Caco-2 (cell line): ENCODE measurements around the gene REEP1. TPM values are rescaled to one million over a fixed set of nuclear protein-coding genes. Genes with fewer than 3 reads are reported as not detected.

Experiments
- BruUV-seq: library from RNA; stranded (reverse); fragments of 400-500 nt; replicated peaks from 2 replicates; lab custom pipeline; 2021; lab: Mats Ljungman, UMichigan
- CTCF ChIA-PET: fragments of 300-600 bp; sonication (Branson Sonifier 250); formaldehyde crosslinking; loops from one replicate; lab custom pipeline; 2022; ENCODE audit warnings: antibody characterized with exemption; lab: Charles Lee
- POLR2A ChIA-PET: fragments of 300-600 bp; sonication (Branson Sonifier 250); formaldehyde crosslinking; loops from one replicate; lab custom pipeline; 2022; ENCODE audit warnings: antibody characterized with exemption; lab: Charles Lee
- DNase-seq, 2 experiments: peaks; one replicate each; pipeline versions ENCODE4 v3.0.0 to v3.0.0-alpha.2; 2020 to 2022
- H3K27me3 ChIP-seq: replicated peaks from 2 replicates; pipeline ENCODE4 v1.6.0; 2011; ENCODE audit warnings: low read length; ENCODE audit not compliant: control insufficient read depth, insufficient read depth
- H3K36me3 ChIP-seq: 2 replicates; pipeline ENCODE4 v1.5.1; 2011; ENCODE audit warnings: low read length; ENCODE audit not compliant: control insufficient read depth, insufficient read depth
- H3K4me1 ChIP-seq: fragments of 250-450 bp; sonication (Bioruptor Pico); 2 replicates; pipeline ENCODE4 v1.5.1; 2020; ENCODE audit warnings: mild to moderate bottlenecking
- H3K4me3 ChIP-seq: 2 replicates; pipeline ENCODE4 v1.5.1; 2011; ENCODE audit warnings: low read depth, mild to moderate bottlenecking, control low read depth, low read length
- H3K9me3 ChIP-seq: fragments of 250-450 bp; sonication (Bioruptor Pico); 2 replicates; pipeline ENCODE4 v1.5.1; 2020; ENCODE audit warnings: mild to moderate bottlenecking, moderate library complexity
- H3K27ac Mint-ChIP-seq: one replicate; pipeline ENCODE4 v1.8.0; 2022; ENCODE audit warnings: mixed read lengths; ENCODE audit not compliant: unreplicated experiment
- H3K27me3 Mint-ChIP-seq: one replicate; pipeline ENCODE4 v1.8.0; 2022; ENCODE audit warnings: mixed read lengths; ENCODE audit not compliant: insufficient read depth, unreplicated experiment
- H3K36me3 Mint-ChIP-seq: one replicate; pipeline ENCODE4 v1.8.0; 2022; ENCODE audit warnings: mild to moderate bottlenecking, mixed read lengths; ENCODE audit not compliant: insufficient read depth, unreplicated experiment
- H3K4me1 Mint-ChIP-seq: one replicate; pipeline ENCODE4 v1.8.0; 2022; ENCODE audit warnings: low read depth, mixed read lengths; ENCODE audit not compliant: unreplicated experiment
- H3K4me3 Mint-ChIP-seq: one replicate; pipeline ENCODE4 v1.8.0; 2022; ENCODE audit warnings: mild to moderate bottlenecking, moderate library complexity, mixed read lengths; ENCODE audit not compliant: unreplicated experiment
- H3K9me3 Mint-ChIP-seq: one replicate; pipeline ENCODE4 v1.8.0; 2022; ENCODE audit warnings: mixed read lengths; ENCODE audit not compliant: unreplicated experiment
- intact Hi-C: fragments of 100-400 bp; cut with micrococcal nuclease; formaldehyde crosslinking; loops from one replicate; pipeline ENCODE4 v1.10.0; 2022; ENCODE audit not compliant: unreplicated experiment
- total RNA-seq: library from RNA; stranded (reverse); gene quantifications from 2 replicates; pipeline ENCODE4 v1.2.3, GENCODE V29; 2022
- TF ChIP-seq, protein P1 (sequence below), 2 experiments: fragments of 200-600 bp in 1 of 2; IDR thresholded peaks; 1 replicate in 1 of 2; 2 replicates in 1 of 2; pipeline versions ENCODE4 v1.5.1 to v1.8.0; 2011 to 2022; ENCODE audit warnings: antibody characterized with exemption in 1 of 2, control low read depth in 1 of 2, inconsistent platforms in 1 of 2, low read depth in 1 of 2, low read length in 1 of 2, mild to moderate bottlenecking in 1 of 2, moderate library complexity in 1 of 2; ENCODE audit not compliant: insufficient read depth in 1 of 2, severe bottlenecking in 1 of 2, unreplicated experiment in 1 of 2

REEP1 gene
- total RNA-seq, 1 experiment from 2014 or later = 16.6 TPM

DNA sequence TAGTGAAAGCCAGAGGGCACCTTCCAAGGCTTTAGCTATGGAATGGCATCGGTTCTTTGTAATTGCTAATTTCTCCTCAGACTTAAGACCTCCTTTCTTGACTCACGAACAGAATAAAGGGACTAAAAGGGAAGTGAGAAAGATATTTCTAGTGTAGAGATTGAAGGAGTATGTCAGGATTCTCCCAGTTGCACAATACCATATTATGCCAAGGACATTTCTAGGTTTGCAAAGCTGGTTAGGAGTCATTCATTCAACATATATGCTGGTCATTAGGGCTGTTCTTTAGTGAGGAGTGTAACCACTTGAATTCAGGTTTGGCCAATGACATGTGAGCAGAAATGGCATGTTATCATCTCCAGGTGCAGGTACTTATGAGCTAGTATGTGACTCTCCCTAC lies 7.4 kb downstream of the REEP1 start:
- H3K4me1 Mint-ChIP-seq = peaks cover 17% of the 10 kb centered on the region
- no peaks in the 10 kb centered on the region for H3K27me3 Mint-ChIP-seq
- Histone ChIP-seq H3K4me3 (no peak overlapping the region), H3K27me3 (no peaks in the 10 kb centered on the region), H3K4me1 (peaks cover 11% of the 10 kb centered on the region), H3K36me3 (no peaks in the 10 kb centered on the region), H3K9me3 (no peaks in the 10 kb centered on the region)
- H3K36me3 Mint-ChIP-seq = no peaks in the 10 kb centered on the region
- DNase-seq = no peak
- H3K9me3 Mint-ChIP-seq = no peaks in the 10 kb centered on the region
- TF ChIP-seq, protein P1, sequence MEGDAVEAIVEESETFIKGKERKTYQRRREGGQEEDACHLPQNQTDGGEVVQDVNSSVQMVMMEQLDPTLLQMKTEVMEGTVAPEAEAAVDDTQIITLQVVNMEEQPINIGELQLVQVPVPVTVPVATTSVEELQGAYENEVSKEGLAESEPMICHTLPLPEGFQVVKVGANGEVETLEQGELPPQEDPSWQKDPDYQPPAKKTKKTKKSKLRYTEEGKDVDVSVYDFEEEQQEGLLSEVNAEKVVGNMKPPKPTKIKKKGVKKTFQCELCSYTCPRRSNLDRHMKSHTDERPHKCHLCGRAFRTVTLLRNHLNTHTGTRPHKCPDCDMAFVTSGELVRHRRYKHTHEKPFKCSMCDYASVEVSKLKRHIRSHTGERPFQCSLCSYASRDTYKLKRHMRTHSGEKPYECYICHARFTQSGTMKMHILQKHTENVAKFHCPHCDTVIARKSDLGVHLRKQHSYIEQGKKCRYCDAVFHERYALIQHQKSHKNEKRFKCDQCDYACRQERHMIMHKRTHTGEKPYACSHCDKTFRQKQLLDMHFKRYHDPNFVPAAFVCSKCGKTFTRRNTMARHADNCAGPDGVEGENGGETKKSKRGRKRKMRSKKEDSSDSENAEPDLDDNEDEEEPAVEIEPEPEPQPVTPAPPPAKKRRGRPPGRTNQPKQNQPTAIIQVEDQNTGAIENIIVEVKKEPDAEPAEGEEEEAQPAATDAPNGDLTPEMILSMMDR (IDR thresholded peaks at IDR 0.05; ENCODE audit: insufficient read depth in 1 of 2, low read depth in 1 of 2, low read length in 1 of 2, severe bottlenecking in 1 of 2, unreplicated experiment in 1 of 2) = no peak
- ChIA-PET POLR2A (no interaction called here), CTCF (no interaction called here)
- intact Hi-C loops = no loop called here
- no peak overlapping the region for H3K27ac Mint-ChIP-seq
- no peak overlapping the region for H3K4me3 Mint-ChIP-seq
- no TSS peak for BruUV-seq

DNA sequence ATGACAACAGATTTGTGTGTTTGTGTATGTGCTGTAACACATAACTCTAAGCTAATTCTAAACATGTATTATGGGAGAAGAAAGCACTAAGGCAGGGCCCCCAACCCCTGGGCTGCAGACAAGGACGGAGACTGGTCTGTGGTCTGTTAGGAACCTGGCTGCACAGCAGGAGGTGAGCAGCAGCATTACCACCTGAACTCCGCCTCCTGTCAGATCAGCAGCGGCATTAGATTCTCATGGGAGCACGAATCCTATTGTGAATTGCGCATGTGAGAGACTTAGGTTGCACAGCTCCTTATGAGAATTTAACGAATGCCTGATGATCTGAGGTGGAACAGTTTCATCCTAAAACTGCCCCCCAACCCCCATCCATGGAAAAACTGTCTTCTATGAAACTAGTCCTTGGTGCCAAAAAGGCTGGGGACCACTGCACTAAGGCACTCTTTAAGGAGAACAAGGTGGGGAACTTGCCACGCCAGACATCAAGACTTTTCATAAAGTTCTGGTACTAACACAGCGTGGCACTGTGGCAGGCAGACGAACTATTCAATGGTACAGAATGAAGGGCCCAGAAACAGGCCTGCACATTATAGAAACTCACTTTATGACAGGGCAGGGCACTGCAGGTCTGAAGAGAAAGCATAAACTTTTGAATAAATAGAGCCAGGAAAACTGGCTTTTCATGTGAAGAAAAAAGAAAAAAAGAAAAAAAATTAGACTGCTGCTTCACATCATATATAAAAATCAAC lies 14.0 kb downstream of the REEP1 start:
- no TSS peak for BruUV-seq
- no peaks in the 10 kb centered on the region for H3K9me3 Mint-ChIP-seq
- TF ChIP-seq, protein P1 (IDR thresholded peaks at IDR 0.05; ENCODE audit: insufficient read depth in 1 of 2, low read depth in 1 of 2, low read length in 1 of 2, severe bottlenecking in 1 of 2, unreplicated experiment in 1 of 2) = no peak
- ChIA-PET POLR2A (no interaction called here), CTCF (interaction anchor here (0.6 kb wide), 1 partner anchor 229 kb away, joined by 7 read pairs; no protein-coding TSS in a partner anchor)
- peaks cover 27% of the 10 kb centered on the region for H3K4me1 ChIP-seq
- H3K27me3 Mint-ChIP-seq = no peaks in the 10 kb centered on the region
- H3K36me3 Mint-ChIP-seq = no peaks in the 10 kb centered on the region
- no peaks in the 10 kb centered on the region for H3K27me3 ChIP-seq
- peaks cover 35% of the 10 kb centered on the region for H3K4me1 Mint-ChIP-seq
- no peaks in the 10 kb centered on the region for H3K9me3 ChIP-seq
- intact Hi-C loops = no loop called here
- H3K36me3 ChIP-seq = no peaks in the 10 kb centered on the region
- no peak overlapping the region for H3K4me3 ChIP-seq
- no peak overlapping the region for H3K4me3 Mint-ChIP-seq
- no peak for DNase-seq
- no peak overlapping the region for H3K27ac Mint-ChIP-seq

DNA sequence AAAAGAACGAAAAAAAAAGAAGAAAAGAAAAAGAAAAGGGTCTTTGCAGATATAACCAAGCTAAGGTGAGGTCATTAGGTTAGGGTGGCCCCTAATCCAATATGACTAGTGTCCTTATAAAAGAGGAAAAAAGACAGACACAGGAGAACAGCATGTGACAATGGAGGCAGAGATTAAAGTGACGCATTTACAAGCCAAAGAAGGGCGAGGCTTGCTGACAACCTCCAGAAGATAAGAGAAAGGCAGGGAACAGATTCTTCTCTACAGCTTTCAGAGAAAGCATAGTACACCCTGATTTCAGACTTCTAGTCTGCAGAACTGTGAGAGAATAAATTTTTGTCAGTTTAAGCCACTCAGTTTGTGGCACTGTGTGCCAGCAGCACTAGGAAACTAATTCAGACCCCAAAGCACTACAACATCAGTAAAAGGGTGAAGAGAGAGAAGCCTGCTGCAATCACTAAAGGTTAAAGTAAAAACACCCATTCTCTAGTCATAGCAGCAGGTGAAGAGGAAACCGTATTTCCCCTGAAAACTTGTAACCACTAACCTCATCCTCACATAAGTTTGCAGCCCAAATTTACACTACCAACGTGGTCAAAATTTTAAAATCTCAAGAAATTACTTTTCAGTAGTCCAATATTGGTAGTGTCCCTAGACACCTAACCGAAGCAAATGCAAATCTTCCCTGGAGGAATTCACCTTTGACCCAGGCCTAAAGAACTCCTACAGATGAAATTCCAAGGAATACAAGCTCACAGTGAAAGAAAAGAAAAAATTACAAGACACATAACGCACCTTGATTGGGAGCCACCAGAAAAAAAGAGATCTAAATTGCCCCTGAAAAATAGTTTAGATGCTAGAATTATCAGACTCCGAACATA lies 17.5 kb downstream of the REEP1 start:
- intact Hi-C loops = no loop called here
- H3K27me3 ChIP-seq = no peaks in the 10 kb centered on the region
- Mint-ChIP-seq H3K36me3 (no peaks in the 10 kb centered on the region), H3K27ac (peak overlapping the region; percentile 89), H3K9me3 (no peaks in the 10 kb centered on the region), H3K27me3 (no peaks in the 10 kb centered on the region), H3K4me3 (peak overlapping the region; percentile 48), H3K4me1 (peaks cover 38% of the 10 kb centered on the region)
- no peaks in the 10 kb centered on the region for H3K9me3 ChIP-seq
- POLR2A ChIA-PET = interaction anchor here (0.6 kb wide), 1 partner anchor 90 kb away, joined by 3 read pairs; no protein-coding TSS in a partner anchor
- H3K36me3 ChIP-seq = no peaks in the 10 kb centered on the region
- TSS peak; percentile 38 for BruUV-seq
- DNase-seq = peak; percentile 51 to 58
- TF ChIP-seq, protein P1 (IDR thresholded peaks at IDR 0.05; ENCODE audit: insufficient read depth in 1 of 2, low read depth in 1 of 2, low read length in 1 of 2, severe bottlenecking in 1 of 2, unreplicated experiment in 1 of 2) = no peak
- CTCF ChIA-PET = interaction anchor here (1.9 kb wide), 1 partner anchor 21 kb away, joined by 7 read pairs; no protein-coding TSS in a partner anchor
- peaks cover 27% of the 10 kb centered on the region for H3K4me1 ChIP-seq
- H3K4me3 ChIP-seq = no peak overlapping the region
